Measurements from ENCODE around the gene ITGA5.

GRCh38 chr12:54352891-54353874 is 65.9 kb downstream of the ITGA5 start:
- TF ChIP-seq CTCF (IDR thresholded peaks at IDR 0.05 in 8 of 11, conservative IDR thresholded peaks at IDR 0.05 in 3 of 11): no peak
- TF ChIP-seq POLR2A (IDR thresholded peaks at IDR 0.05): no peak
- TF ChIP-seq POLR2AphosphoS5 (IDR thresholded peaks at IDR 0.05): no peak

Measured in spleen (tissue), 7 donors.